ENCODE data around the gene CEMIP. TPM values are rescaled to one million over a fixed set of nuclear protein-coding genes. Genes with fewer than 3 reads are reported as not detected.

Gene CEMIP
- total RNA-seq, 2 experiments from 2014 or later: not detected

DNA sequence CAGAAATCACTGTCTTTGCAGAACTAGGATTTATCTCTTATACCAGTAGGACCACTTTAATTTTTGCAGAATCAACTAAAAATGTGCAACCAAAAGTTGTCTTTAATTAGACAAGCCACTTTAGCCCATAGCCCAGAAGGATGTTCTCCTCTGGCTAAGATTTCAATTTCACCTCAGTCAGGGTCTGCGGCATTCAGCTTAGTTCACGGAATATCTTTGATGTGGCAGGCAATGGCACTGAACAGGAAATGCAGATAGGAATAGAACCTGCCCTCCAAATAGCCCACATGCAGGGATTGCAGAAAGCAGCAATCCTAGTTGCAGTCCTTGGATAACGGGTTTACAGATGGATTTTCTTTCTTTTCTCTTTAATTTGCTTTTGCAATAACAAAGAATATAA lies 109.7 kb downstream of the CEMIP start:
- H3K27ac Mint-ChIP-seq: no peak overlapping the region
- no peaks in the 10 kb centered on the region for H3K36me3 Mint-ChIP-seq
- DNase-seq: no peak
- H3K4me1 Mint-ChIP-seq: peaks cover 5% of the 10 kb centered on the region
- no peaks in the 10 kb centered on the region for H3K9me3 Mint-ChIP-seq (ENCODE audit: low read depth)
- H3K27me3 Mint-ChIP-seq: peaks cover 2% of the 10 kb centered on the region
- ATAC-seq: no peak
- CTCF ChIA-PET: no interaction called here
- no peak overlapping the region for H3K4me3 Mint-ChIP-seq

DNA sequence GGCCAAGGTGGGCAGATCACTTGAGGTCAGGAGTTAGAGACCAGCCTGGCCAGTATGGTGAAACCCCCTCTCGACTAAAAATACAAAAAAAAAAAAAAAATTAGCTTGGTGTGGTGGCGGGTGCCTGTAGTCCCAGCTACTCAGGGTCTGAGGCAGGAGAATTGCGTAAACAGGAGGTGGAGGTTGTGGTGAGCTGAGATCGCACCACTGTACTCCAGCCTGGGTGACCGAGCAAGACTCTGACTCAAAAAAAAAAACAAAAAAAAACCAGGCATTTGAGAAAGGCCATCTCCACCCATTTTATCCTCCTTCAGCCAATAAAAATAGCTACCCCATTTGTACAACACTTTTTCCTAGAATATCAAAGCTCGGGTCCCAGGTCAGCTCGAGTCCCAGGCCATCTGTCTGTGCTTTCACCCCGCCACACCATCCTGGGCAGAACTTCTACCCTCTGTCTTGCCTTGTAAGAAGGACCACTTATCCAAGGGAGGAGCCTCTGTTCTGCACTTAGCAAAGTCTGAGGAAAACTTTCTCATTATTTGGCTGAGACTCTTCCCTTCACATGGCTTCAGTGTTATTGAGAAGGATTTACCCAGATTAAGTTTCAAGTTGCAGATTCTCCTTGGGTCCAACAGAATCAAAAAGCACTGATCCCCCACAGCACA lies 111.3 kb downstream of the CEMIP start:
- no peak overlapping the region for H3K4me3 Mint-ChIP-seq
- ATAC-seq (no peak), DNase-seq (no peak)
- peaks cover 5% of the 10 kb centered on the region for H3K4me1 Mint-ChIP-seq
- no peaks in the 10 kb centered on the region for H3K9me3 Mint-ChIP-seq (ENCODE audit: low read depth)
- H3K27me3 Mint-ChIP-seq: peaks cover 2% of the 10 kb centered on the region
- no peaks in the 10 kb centered on the region for H3K36me3 Mint-ChIP-seq
- no peak overlapping the region for H3K27ac Mint-ChIP-seq
- CTCF ChIA-PET: no interaction called here

DNA sequence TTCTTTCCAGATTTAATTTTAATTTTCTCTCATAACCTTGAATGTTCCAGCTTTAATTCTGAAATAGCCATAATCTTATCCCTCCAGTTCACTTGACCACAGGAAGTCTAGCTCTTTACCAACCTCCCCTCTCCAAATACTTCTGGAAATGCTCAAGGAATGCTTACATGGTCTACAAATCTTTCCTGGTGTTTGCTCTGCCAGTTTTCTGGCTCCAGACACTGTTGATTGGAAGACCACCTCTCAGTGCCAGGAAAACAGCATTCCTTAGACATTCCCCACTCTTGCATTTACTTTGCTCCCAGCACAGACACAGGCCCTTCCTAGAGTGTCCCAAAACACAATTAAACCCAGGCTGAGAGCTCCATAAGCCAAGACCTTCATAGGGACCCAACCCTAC lies 111.8 kb downstream of the CEMIP start:
- Mint-ChIP-seq H3K4me3 (no peak overlapping the region), H3K36me3 (no peaks in the 10 kb centered on the region), H3K9me3 (ENCODE audit: low read depth) (peaks cover 3% of the 10 kb centered on the region), H3K27ac (no peak overlapping the region), H3K4me1 (peaks cover 5% of the 10 kb centered on the region), H3K27me3 (peaks cover 2% of the 10 kb centered on the region)
- ATAC-seq (no peak), DNase-seq (no peak)
- CTCF ChIA-PET: no interaction called here

DNA sequence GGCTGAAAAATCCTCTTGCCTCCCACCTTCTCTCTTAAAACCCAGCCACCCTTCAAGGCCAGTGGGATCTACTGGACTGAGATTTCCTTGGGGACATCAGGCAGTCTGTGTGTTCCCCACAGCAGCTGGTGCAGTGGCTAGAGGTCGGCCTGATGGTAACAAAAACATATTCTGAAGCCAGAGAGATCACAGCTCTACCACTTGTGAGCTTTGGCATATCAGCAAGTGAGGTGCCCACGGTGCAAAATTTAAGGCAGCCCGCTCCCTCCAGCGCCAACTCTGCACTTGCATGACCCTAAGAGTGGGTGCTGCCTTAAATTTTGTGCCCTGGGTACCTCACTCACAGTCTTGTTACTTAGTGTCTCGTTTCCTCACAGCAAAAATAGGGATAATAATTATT lies 113.2 kb downstream of the CEMIP start:
- no peaks in the 10 kb centered on the region for H3K27me3 Mint-ChIP-seq
- peaks cover 7% of the 10 kb centered on the region for H3K9me3 Mint-ChIP-seq (ENCODE audit: low read depth)
- H3K27ac Mint-ChIP-seq: no peak overlapping the region
- DNase-seq (no peak), ATAC-seq (no peak)
- peaks cover 5% of the 10 kb centered on the region for H3K4me1 Mint-ChIP-seq
- no peak overlapping the region for H3K4me3 Mint-ChIP-seq
- CTCF ChIA-PET: no interaction called here
- peaks cover 3% of the 10 kb centered on the region for H3K36me3 Mint-ChIP-seq

DNA sequence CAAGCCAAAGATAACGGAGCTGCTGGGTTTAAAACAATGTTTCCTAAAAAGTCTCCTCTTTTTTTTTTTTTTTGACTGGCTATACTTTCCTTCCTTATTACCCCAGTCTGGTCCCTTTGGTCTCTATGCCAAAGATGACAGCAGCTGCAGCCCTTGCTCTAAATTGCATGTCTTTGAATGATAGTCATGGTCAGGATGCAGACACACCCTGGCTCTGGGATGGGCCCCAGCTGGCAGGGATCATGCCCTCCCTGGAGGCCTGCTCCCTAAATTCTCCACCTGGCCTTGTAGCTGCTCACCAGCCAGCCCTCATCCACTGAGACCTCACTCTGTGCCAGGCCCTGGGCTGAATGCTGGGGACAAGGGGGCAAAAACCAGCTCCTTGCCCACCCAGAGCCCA lies 114.6 kb downstream of the CEMIP start:
- Mint-ChIP-seq H3K36me3 (peaks cover 3% of the 10 kb centered on the region), H3K4me3 (no peak overlapping the region), H3K4me1 (peaks cover 2% of the 10 kb centered on the region), H3K9me3 (ENCODE audit: low read depth) (peaks cover 7% of the 10 kb centered on the region), H3K27ac (no peak overlapping the region), H3K27me3 (no peaks in the 10 kb centered on the region)
- ATAC-seq (no peak), DNase-seq (no peak)
- CTCF ChIA-PET: no interaction called here

DNA sequence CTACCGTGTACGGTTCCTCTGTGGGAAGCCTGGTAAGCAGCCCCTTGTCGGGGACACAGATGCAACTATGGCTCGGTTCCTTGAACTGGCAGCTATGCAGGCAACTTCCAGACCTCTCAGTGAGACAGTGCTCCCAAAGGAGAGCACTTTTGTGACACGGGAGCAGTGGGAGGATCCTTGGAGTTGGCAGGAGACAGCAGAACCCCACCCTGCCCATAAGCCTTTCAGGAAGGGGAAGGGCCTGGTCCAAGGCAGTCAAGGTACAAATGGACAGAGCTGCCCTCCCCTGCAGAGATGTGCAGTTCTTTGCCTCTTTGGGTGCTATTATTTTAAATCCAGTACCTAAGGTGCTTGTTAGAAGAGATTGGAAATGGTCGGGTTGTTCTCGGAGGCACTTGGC lies 115.9 kb downstream of the CEMIP start:
- Mint-ChIP-seq H3K4me1 (no peaks in the 10 kb centered on the region), H3K4me3 (no peak overlapping the region), H3K27ac (no peak overlapping the region), H3K27me3 (no peaks in the 10 kb centered on the region), H3K9me3 (ENCODE audit: low read depth) (peaks cover 7% of the 10 kb centered on the region), H3K36me3 (peaks cover 3% of the 10 kb centered on the region)
- DNase-seq: no peak
- ATAC-seq: no peak
- CTCF ChIA-PET: no interaction called here

DNA sequence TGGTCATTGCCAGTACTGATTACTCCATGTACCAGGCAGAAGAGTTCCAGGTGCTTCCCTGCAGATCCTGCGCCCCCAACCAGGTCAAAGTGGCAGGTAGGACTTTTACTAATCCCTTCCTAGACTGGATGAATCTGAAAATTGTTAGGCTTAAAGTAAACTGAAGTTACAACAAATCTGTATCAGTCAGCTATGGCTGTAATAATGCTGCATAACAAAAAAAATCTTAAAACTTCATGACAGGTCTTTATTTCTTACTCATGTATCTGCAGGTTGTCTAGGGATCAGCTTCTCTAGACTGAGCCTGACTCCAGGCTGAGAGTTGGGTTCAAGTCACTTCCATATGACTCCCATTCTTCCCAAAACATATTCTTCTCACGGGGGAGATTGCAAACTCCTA lies 116.8 kb downstream of the CEMIP start:
- Mint-ChIP-seq H3K27me3 (no peaks in the 10 kb centered on the region), H3K9me3 (ENCODE audit: low read depth) (peaks cover 7% of the 10 kb centered on the region), H3K4me3 (no peak overlapping the region), H3K27ac (no peak overlapping the region), H3K36me3 (peaks cover 3% of the 10 kb centered on the region), H3K4me1 (no peaks in the 10 kb centered on the region)
- ATAC-seq: no peak
- no peak for DNase-seq
- CTCF ChIA-PET: no interaction called here

DNA sequence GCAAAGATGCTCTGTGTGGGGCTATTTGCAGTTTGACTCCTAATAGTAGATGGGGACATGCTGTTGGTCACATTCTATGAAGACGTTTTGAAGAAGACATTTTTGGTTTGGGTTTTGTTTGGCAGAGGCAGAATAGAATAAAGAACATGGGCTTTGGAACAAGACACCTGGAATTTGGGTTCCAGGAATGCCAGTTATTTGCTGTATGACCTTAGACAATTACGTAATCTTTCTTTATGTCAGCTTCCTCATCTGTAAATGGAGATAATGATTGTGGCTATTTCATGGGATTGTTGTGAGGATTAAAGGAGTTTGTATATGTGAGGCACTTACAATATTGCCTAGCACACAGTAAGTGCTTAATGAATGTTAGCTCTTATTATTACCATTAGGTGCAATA lies 118.9 kb downstream of the CEMIP start:
- ATAC-seq: no peak
- Mint-ChIP-seq H3K27ac (no peak overlapping the region), H3K27me3 (no peaks in the 10 kb centered on the region), H3K4me3 (no peak overlapping the region), H3K9me3 (ENCODE audit: low read depth) (peaks cover 7% of the 10 kb centered on the region), H3K4me1 (no peaks in the 10 kb centered on the region), H3K36me3 (peaks cover 3% of the 10 kb centered on the region)
- CTCF ChIA-PET: no interaction called here
- no peak for DNase-seq

DNA sequence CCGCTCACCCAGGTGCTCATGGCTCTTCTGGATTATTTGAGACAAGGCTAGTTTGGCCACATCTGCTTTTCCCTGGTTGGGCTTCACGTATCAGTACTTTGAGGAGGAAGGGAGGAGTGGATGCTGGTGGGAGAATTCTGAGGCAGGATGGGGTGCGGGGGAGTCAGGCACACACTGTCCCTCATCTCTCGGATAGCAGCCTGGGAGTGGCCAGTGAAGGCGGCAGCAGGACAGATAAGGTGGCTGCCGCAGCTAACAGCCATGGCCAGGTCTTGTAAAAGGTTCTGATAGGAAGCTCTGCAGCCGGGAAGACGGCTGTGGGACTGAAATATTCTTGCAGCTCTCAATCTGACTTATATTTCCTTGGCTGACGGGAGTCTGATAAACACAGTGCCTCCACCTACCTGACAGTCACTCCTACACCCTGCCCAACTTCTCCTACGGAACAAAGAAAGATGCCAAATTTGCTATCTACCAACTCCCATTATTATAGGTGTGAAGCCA lies 123.2 kb downstream of the CEMIP start:
- Mint-ChIP-seq H3K36me3 (no peaks in the 10 kb centered on the region), H3K27ac (no peak overlapping the region), H3K27me3 (no peaks in the 10 kb centered on the region), H3K4me1 (no peaks in the 10 kb centered on the region), H3K4me3 (no peak overlapping the region), H3K9me3 (ENCODE audit: low read depth) (no peaks in the 10 kb centered on the region)
- no peak for DNase-seq
- CTCF ChIA-PET: no interaction called here
- no peak for ATAC-seq

DNA sequence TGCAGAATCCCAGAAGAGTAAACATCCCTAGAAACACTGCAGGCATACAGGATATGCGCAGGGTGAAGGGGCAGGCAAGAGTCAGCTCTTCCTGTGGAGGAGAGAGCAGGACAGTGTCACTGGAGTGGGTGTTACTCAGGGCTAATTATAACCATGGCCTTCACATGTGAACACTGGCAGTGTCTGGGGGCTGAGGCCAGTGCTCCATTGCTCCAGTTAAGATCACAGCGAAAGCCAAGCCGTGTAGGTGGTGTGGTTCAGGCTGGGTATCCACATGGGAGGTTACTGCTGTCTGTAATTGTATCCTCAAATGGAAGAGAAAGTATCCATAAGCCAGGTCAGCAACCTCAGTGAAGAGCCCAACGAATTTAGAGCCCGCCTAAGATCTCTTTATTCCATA lies 125.8 kb downstream of the CEMIP start:
- CTCF ChIA-PET: no interaction called here
- Mint-ChIP-seq H3K4me1 (no peaks in the 10 kb centered on the region), H3K27me3 (no peaks in the 10 kb centered on the region), H3K4me3 (no peak overlapping the region), H3K27ac (no peak overlapping the region), H3K36me3 (peaks cover 1% of the 10 kb centered on the region), H3K9me3 (ENCODE audit: low read depth) (no peaks in the 10 kb centered on the region)
- DNase-seq: no peak
- no peak for ATAC-seq

DNA sequence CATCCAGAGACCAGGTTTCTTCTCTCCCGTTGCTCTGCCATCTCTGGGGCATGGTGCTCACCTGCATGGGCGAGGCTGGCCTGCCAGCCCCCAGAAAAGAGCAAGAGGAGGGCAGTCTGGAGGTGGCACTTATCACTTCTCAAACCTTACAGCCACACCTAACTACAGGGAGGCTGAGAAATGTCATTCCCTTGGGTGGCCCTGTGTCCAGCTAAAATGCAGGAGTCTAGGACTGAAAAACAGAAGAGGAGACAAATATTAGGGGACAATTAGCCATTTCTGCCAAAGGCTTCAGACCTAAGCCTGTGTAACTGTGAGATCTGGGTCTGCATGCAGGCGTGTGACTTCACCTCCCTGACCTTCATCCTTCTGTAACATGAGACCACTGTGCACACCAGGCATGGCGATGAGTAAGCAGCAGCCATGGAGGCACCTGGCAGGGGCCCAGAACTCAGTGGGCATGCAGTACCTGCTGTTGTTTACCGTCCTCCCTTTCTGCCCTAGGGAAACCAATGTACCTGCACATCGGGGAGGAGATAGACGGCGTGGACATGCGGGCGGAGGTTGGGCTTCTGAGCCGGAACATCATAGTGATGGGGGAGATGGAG lies 127.1 kb downstream of the CEMIP start:
- no peak for ATAC-seq
- Mint-ChIP-seq H3K27me3 (no peaks in the 10 kb centered on the region), H3K4me1 (no peaks in the 10 kb centered on the region)

DNA sequence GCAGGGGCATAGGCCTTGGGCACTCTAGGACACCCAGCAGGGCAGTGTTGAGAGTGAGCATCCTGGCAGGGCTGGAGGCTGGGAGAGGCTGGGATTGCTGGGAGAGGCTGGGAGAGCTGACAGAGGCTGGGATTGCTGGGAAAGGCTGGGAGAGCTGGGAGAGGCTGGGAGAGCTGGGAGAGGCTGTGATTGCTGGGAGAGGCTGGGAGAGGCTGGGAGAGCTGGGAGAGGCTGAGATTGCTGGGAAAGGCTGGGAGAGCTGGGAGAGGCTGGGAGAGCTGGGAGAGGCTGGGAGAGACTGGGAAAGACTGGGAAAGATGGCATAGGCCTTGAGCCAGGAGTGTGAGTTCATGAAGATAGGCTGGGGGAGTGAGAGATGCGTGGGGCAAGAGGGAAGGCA lies 132.7 kb downstream of the CEMIP start:
- CTCF ChIA-PET: interaction anchor here (1.2 to 1.4 kb wide), 2 partner anchors 45 to 58 kb away, joined by 3 read pairs; no protein-coding TSS in a partner anchor
- DNase-seq (no peak), ATAC-seq (no peak)
- no peak overlapping the region for H3K4me3 Mint-ChIP-seq
- no peaks in the 10 kb centered on the region for H3K9me3 Mint-ChIP-seq (ENCODE audit: low read depth)
- peaks cover 1% of the 10 kb centered on the region for H3K36me3 Mint-ChIP-seq
- no peaks in the 10 kb centered on the region for H3K4me1 Mint-ChIP-seq
- no peak overlapping the region for H3K27ac Mint-ChIP-seq
- peaks cover 3% of the 10 kb centered on the region for H3K27me3 Mint-ChIP-seq

More for the DNA sequence above, 127.1 kb downstream of the CEMIP start:
- no peak overlapping the region for H3K27ac Mint-ChIP-seq
- no peak overlapping the region for H3K4me3 Mint-ChIP-seq
- no peak for DNase-seq
- CTCF ChIA-PET: no interaction called here
- no peaks in the 10 kb centered on the region for H3K9me3 Mint-ChIP-seq (ENCODE audit: low read depth)
- H3K36me3 Mint-ChIP-seq: peaks cover 1% of the 10 kb centered on the region

DNA sequence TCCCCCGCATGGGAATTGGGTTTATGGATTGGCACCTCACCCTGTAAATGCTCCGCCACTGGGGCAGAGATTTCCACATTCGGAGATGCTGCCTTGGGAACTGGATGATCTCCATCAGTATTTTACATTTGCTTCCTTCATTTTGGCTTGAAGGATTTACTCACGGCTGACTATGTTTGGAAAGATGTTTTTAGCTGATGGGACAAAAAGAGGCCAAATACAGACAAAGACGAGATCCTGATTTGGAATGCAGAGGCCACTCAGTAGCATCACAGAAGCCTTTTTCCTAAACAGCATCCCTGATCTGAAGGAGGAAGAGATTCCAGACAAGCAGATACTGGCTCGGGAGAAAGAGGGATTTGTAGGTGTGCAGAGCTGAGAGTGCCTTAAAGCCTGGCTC lies 133.5 kb downstream of the CEMIP start:
- H3K4me3 Mint-ChIP-seq: no peak overlapping the region
- no peak for DNase-seq

DNA sequence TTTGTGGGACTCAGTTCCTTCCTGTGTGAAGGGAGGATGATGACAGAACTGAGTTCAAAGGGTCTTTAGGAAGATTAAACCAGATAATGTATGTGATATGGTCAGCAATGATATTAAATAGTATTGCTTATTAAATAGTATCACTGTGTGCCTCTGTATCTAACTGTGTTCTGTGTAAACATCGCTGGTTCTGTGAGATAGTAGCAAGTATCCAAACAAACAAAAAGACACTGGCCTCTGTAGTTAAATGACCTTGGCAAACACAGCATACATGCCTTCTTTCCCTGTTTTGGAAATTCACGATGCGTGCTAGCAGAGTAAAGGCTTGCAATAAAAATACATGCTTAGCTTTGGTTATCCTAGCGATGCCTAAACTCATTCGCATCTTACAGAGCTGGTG lies 134.4 kb downstream of the CEMIP start:
- no peak for DNase-seq
- Mint-ChIP-seq H3K9me3 (ENCODE audit: low read depth) (no peaks in the 10 kb centered on the region), H3K36me3 (peaks cover 1% of the 10 kb centered on the region), H3K4me1 (peaks cover 9% of the 10 kb centered on the region), H3K27ac (no peak overlapping the region), H3K27me3 (peaks cover 3% of the 10 kb centered on the region), H3K4me3 (no peak overlapping the region)
- no peak for ATAC-seq
- CTCF ChIA-PET: no interaction called here

More for the DNA sequence above, 133.5 kb downstream of the CEMIP start:
- Mint-ChIP-seq H3K27me3 (peaks cover 3% of the 10 kb centered on the region), H3K4me1 (peaks cover under 1% of the 10 kb centered on the region), H3K36me3 (peaks cover 1% of the 10 kb centered on the region), H3K9me3 (ENCODE audit: low read depth) (no peaks in the 10 kb centered on the region), H3K27ac (no peak overlapping the region)
- CTCF ChIA-PET: no interaction called here
- ATAC-seq: no peak
